Endothelial cell of umbilical vein (primary cell): ENCODE data around the gene GET4. TPM values are rescaled to one million over a fixed set of nuclear protein-coding genes. Genes with fewer than 3 reads are reported as not detected.

Experiments
- BruUV-seq: library from RNA; stranded (reverse); fragments of 400-500 nt; replicated peaks from 2 replicates; lab custom pipeline; 2021; lab: Mats Ljungman, UMichigan
- CTCF ChIA-PET: fragments of 300-600, 350-600 bp; sonication (Branson Sonifier 250); formaldehyde crosslinking; loops from one replicate; lab custom pipeline; 2021; ENCODE audit warnings: antibody characterized with exemption, inconsistent platforms; lab: Charles Lee
- POLR2A ChIA-PET: fragments of 300-600, 350-600 bp; sonication (Branson Sonifier 250); formaldehyde crosslinking; loops from one replicate; lab custom pipeline; 2021; ENCODE audit warnings: antibody characterized with exemption, inconsistent platforms; lab: Charles Lee
- DNase-seq: peaks from one replicate; pipeline ENCODE4 v3.0.0-alpha.2; 2011; ENCODE audit warnings: low read depth, low spot score
- FAIRE-seq: peaks from 2 replicates; lab custom pipeline; 2011; peaks lifted over from hg19 to GRCh38; lab: Jason Lieb, UNC
- H2AFZ ChIP-seq: 2 replicates; pipeline ENCODE4 v1.6.0; 2012; ENCODE audit warnings: low read depth, low read length, control low read depth, inconsistent platforms
- H3K27ac ChIP-seq: 2 replicates; pipeline ENCODE4 v1.5.1; 2011; ENCODE audit warnings: low read depth, mild to moderate bottlenecking, control low read depth, low read length, moderate library complexity; ENCODE audit not compliant: insufficient read depth
- H3K27me3 ChIP-seq, 2 experiments: 2 replicates each; pipeline versions ENCODE4 v1.6.0 to v1.6.1; 2011; ENCODE audit warnings: low read length in 2 of 2, mixed read lengths in 1 of 2; ENCODE audit not compliant: control insufficient read depth in 2 of 2, insufficient read depth in 2 of 2
- H3K36me3 ChIP-seq, 2 experiments: 2 replicates in 1 of 2; 3 replicates in 1 of 2; pipeline ENCODE4 v1.5.1; 2011; ENCODE audit warnings: low read length in 2 of 2, mild to moderate bottlenecking in 1 of 2, moderate library complexity in 1 of 2; ENCODE audit not compliant: control insufficient read depth in 2 of 2, insufficient read depth in 2 of 2; ENCODE audit errors: extremely low read depth in 1 of 2
- H3K4me1 ChIP-seq: 3 replicates; pipeline ENCODE4 v1.5.1; 2011; ENCODE audit warnings: mild to moderate bottlenecking, low read length; ENCODE audit not compliant: control insufficient read depth, insufficient read depth; ENCODE audit errors: extremely low read depth
- H3K4me2 ChIP-seq: 2 replicates; pipeline ENCODE4 v1.6.1; 2011; ENCODE audit warnings: low read length, control low read depth, mixed read lengths; ENCODE audit not compliant: insufficient read depth
- H3K4me3 ChIP-seq, 3 experiments: fragments of 200-600 bp in 1 of 3; sonication (generic), shearing (Covaris generic) in 1 of 3; replicated peaks in 1 of 3; 2 replicates each; pipeline ENCODE4 v1.5.1; 2011 to 2016; ENCODE audit warnings: control low read depth in 3 of 3, low read length in 3 of 3, mild to moderate bottlenecking in 2 of 3, inconsistent platforms in 1 of 3, low read depth in 1 of 3, moderate library complexity in 1 of 3; ENCODE audit not compliant: insufficient read depth in 1 of 3
- H3K79me2 ChIP-seq: 2 replicates; pipeline ENCODE4 v1.6.0; 2012; ENCODE audit warnings: low read length, inconsistent platforms; ENCODE audit not compliant: control insufficient read depth, insufficient read depth
- H3K9ac ChIP-seq: replicated peaks from 2 replicates; pipeline ENCODE3; 2011; ENCODE audit warnings: low read length, control low read depth; ENCODE audit not compliant: insufficient read depth; ENCODE audit errors: extremely low read depth
- H3K9me1 ChIP-seq: replicated peaks from 3 replicates; pipeline ENCODE4 v1.6.0; 2011; ENCODE audit warnings: mild to moderate bottlenecking, low read length; ENCODE audit not compliant: control insufficient read depth, insufficient read depth; ENCODE audit errors: extremely low read depth
- H3K9me3 ChIP-seq: replicated peaks from 2 replicates; pipeline ENCODE4 v1.5.1; 2012; ENCODE audit warnings: low read length, inconsistent platforms; ENCODE audit not compliant: control insufficient read depth, insufficient read depth
- H4K20me1 ChIP-seq: replicated peaks from 2 replicates; pipeline ENCODE3; 2011; ENCODE audit warnings: mild to moderate bottlenecking, low read length; ENCODE audit not compliant: control insufficient read depth, insufficient read depth; ENCODE audit errors: extremely low read depth
- CTCF ChIP-seq, 2 donors: IDR thresholded peaks; 1 replicate in 1 of 2; 2 replicates in 1 of 2; pipeline ENCODE4 v1.5.1; 2011; ENCODE audit warnings: low read length in 2 of 2, mild to moderate bottlenecking in 2 of 2, moderate library complexity in 2 of 2, control low read depth in 1 of 2, inconsistent platforms in 1 of 2, low read depth in 1 of 2; ENCODE audit not compliant: insufficient read depth in 1 of 2; ENCODE audit errors: extremely low read depth in 1 of 2
- EZH2 ChIP-seq: IDR thresholded peaks from 2 replicates; pipeline ENCODE4 v1.6.1; 2012; ENCODE audit warnings: borderline replicate concordance, low read depth, mild to moderate bottlenecking, moderate library complexity, low read length, inconsistent platforms; ENCODE audit not compliant: severe bottlenecking
- FOS ChIP-seq: IDR thresholded peaks from 2 replicates; pipeline ENCODE4 v1.6.1; 2011; ENCODE audit warnings: mild to moderate bottlenecking, low read length, moderate library complexity, borderline replicate concordance; ENCODE audit not compliant: insufficient read depth
- MAX ChIP-seq: IDR thresholded peaks from 2 replicates; pipeline ENCODE4 v1.6.1; 2011; ENCODE audit not compliant: insufficient read depth, insufficient read length
- MYC ChIP-seq: IDR thresholded peaks from one replicate; pipeline ENCODE4 v1.6.1; 2011; ENCODE audit warnings: mild to moderate bottlenecking, low read depth, low read length
- POLR2A ChIP-seq: IDR thresholded peaks from 2 replicates; pipeline ENCODE4 v1.6.1; 2012; ENCODE audit warnings: low read depth, mild to moderate bottlenecking, control low read depth, low read length
- POLR2AphosphoS5 ChIP-seq: IDR thresholded peaks from 2 replicates; pipeline ENCODE4 v1.6.1; 2012; ENCODE audit warnings: low read depth, mild to moderate bottlenecking, control low read depth, low read length, moderate library complexity; ENCODE audit not compliant: insufficient read depth
- dilution Hi-C: fragments of 300-500 bp; cut with MboI; formaldehyde crosslinking; loops from one replicate; pipeline ENCODE4 v1.15.0; 2019; ENCODE audit warnings: low sequenced_read_pairs; ENCODE audit not compliant: extremely low pct_ligation_motif_present
- intact Hi-C: fragments of 100-400 bp; cut with micrococcal nuclease; formaldehyde crosslinking; loops from one replicate; pipeline ENCODE4 v1.10.0; 2022
- polyA plus RNA-seq, 4 experiments: library from polyadenylated mRNA; depleted of rRNA in 3 of 4; stranded (reverse) in 3 of 4; unstranded in 1 of 4; fragments of >200 nt; gene quantifications; 2 replicates each; pipeline versions ENCODE4 v1.2.1 to v1.2.3, GENCODE V29; 2011 to 2012; ENCODE audit warnings: missing spikeins in 1 of 4
- total RNA-seq: library from RNA; stranded (reverse); gene quantifications from 2 replicates; pipeline ENCODE4 v1.2.3, GENCODE V29; 2021

Gene GET4
- total and polyA plus RNA-seq, 2 donors (not counting 3 experiments of a cell fraction or from before 2014, with no cell fraction given) = 48.4 to 58.1 TPM

GRCh38 chr7:931871-932650, 55.7 kb downstream of the GET4 start:
- Histone ChIP-seq H3K9me3 (no peaks in the 10 kb centered on the region), H4K20me1 (no peaks in the 10 kb centered on the region), H3K9me1 (no peaks in the 10 kb centered on the region), H3K4me3 (no peak overlapping the region), H3K4me1 (no peaks in the 10 kb centered on the region), H3K79me2 (no peaks in the 10 kb centered on the region), H3K4me2 (no peak overlapping the region), H3K27ac (no peak overlapping the region), H2AFZ (no peak overlapping the region), H3K27me3 (no peaks in the 10 kb centered on the region), H3K36me3 (no peaks in the 10 kb centered on the region), H3K9ac (no peak overlapping the region)
- FAIRE-seq (no peak), DNase-seq (no peak)
- ChIA-PET CTCF (no interaction called here), POLR2A (no interaction called here)
- intact Hi-C loops = no loop called here
- no TSS peak for BruUV-seq
- no peak for TF ChIP-seq FOS
- no peak for TF ChIP-seq EZH2
- no peak for TF ChIP-seq MAX
- TF ChIP-seq POLR2AphosphoS5 = no peak
- no peak for TF ChIP-seq CTCF (IDR thresholded peaks at IDR 0.05; ENCODE audit: extremely low read depth in 1 of 2, insufficient read depth in 1 of 2, low read depth in 1 of 2, low read length in 2 of 2)
- TF ChIP-seq POLR2A = no peak
- TF ChIP-seq MYC = no peak
- dilution Hi-C loops = no loop called here
